SK-N-SH (cell line): ENCODE results near the gene TRHDE. TPM values are rescaled to one million over a fixed set of nuclear protein-coding genes. Genes with fewer than 3 reads are reported as not detected.
"Not testable (repeated sequence)": the region's sequence is repeated elsewhere in the genome, so short reads cannot be mapped to it uniquely, and the experiment has no call there.

Source experiments
- CTCF ChIA-PET: fragments of 300-600, 350-600 bp; formaldehyde crosslinking; extraction: SDS; loops from one replicate; lab custom pipeline; 2021; lab: Yijun Ruan, JAX
- POLR2A ChIA-PET: fragments of 350-600 bp; sonication (Branson Sonifier 250); formaldehyde crosslinking; extraction: SDS; loops from one replicate; lab custom pipeline; 2020; ENCODE audit warnings: antibody characterized with exemption, inconsistent platforms; lab: Yijun Ruan, JAX
- DNase-seq: peaks from one replicate; pipeline ENCODE4 v3.0.0; 2012
- H2AFZ ChIP-seq: fragments of 200-600 bp; sonication (generic); 2 replicates; pipeline ENCODE4 v1.8.1; 2016; ENCODE audit warnings: antibody characterized with exemption, mild to moderate bottlenecking, low read depth
- H3F3A ChIP-seq: fragments of 200-600 bp; sonication (generic); replicated peaks from 2 replicates; pipeline ENCODE3; 2016; ENCODE audit warnings: antibody characterized with exemption, mild to moderate bottlenecking; ENCODE audit not compliant: insufficient read depth
- H3K27ac ChIP-seq, 2 experiments: fragments of 200-500 bp in 1 of 2; fragments of 200-600 bp in 1 of 2; sonication (Bioruptor generic) in 1 of 2; sonication (generic), shearing (Covaris generic) in 1 of 2; 2 replicates each; pipeline versions ENCODE4 v1.5.1 to v1.6.1; 2014 to 2016; ENCODE audit warnings: low read depth in 2 of 2, inconsistent platforms in 1 of 2, low read length in 1 of 2, mild to moderate bottlenecking in 1 of 2, mixed read lengths in 1 of 2
- H3K27me3 ChIP-seq: fragments of 200-600 bp; sonication (generic), shearing (Covaris generic); 2 replicates; pipeline ENCODE4 v1.6.1; 2016; ENCODE audit warnings: mixed run types; ENCODE audit not compliant: insufficient read depth
- H3K36me3 ChIP-seq, 2 experiments: fragments of 200-500 bp in 1 of 2; fragments of 200-600 bp in 1 of 2; sonication (Bioruptor generic) in 1 of 2; sonication (generic) in 1 of 2; replicated peaks in 1 of 2; 2 replicates each; pipeline versions ENCODE3 to v1.5.1; 2014 to 2016; ENCODE audit warnings: low read length in 1 of 2, mild to moderate bottlenecking in 1 of 2; ENCODE audit not compliant: insufficient read depth in 2 of 2, control insufficient read depth in 1 of 2
- H3K4me1 ChIP-seq, 2 experiments: fragments of 200-500 bp in 1 of 2; fragments of 200-600 bp in 1 of 2; sonication (Bioruptor generic) in 1 of 2; sonication (generic), shearing (Covaris generic) in 1 of 2; 2 replicates each; pipeline versions ENCODE4 v1.5.1 to v1.6.1; 2014 to 2016; ENCODE audit warnings: low read depth in 1 of 2, low read length in 1 of 2, mixed run types in 1 of 2; ENCODE audit not compliant: insufficient read depth in 2 of 2, control insufficient read depth in 1 of 2
- H3K4me2 ChIP-seq: fragments of 200-600 bp; sonication (generic), shearing (Covaris generic); 2 replicates; pipeline ENCODE4 v1.6.1; 2017; ENCODE audit warnings: mixed run types
- H3K4me3 ChIP-seq, 2 experiments: fragments of 200-500 bp in 1 of 2; fragments of 200-600 bp in 1 of 2; sonication (Bioruptor generic) in 1 of 2; sonication (generic), shearing (Covaris generic) in 1 of 2; 2 replicates each; pipeline versions ENCODE4 v1.5.1 to v1.8.1; 2014 to 2016; ENCODE audit warnings: low read depth in 2 of 2, inconsistent platforms in 1 of 2, low read length in 1 of 2, mild to moderate bottlenecking in 1 of 2, mixed read lengths in 1 of 2, moderate library complexity in 1 of 2
- H3K79me2 ChIP-seq: fragments of 200-600 bp; sonication (generic); 2 replicates; pipeline ENCODE4 v1.8.1; 2017; ENCODE audit warnings: mild to moderate bottlenecking; ENCODE audit not compliant: insufficient read depth
- H3K9ac ChIP-seq: fragments of 200-600 bp; sonication (generic); 2 replicates; pipeline ENCODE4 v1.6.1; 2017; ENCODE audit warnings: mixed run types
- H3K9me2 ChIP-seq: fragments of 200-600 bp; sonication (generic); 2 replicates; pipeline ENCODE4 v1.6.1; 2017; ENCODE audit warnings: mixed run types
- H3K9me3 ChIP-seq: fragments of 200-600 bp; sonication (generic); 2 replicates; pipeline ENCODE4 v1.6.1; 2017; ENCODE audit warnings: mixed run types, mild to moderate bottlenecking, moderate library complexity
- H4K20me1 ChIP-seq: fragments of 200-600 bp; sonication (generic); 2 replicates; pipeline ENCODE4 v1.6.1; 2017; ENCODE audit warnings: mild to moderate bottlenecking, mixed run types; ENCODE audit not compliant: insufficient read depth
- CTCF ChIP-seq: fragments of 200-600 bp; sonication (generic); IDR thresholded peaks from 2 replicates; pipeline ENCODE4 v1.6.1; 2017; ENCODE audit warnings: antibody characterized with exemption, mild to moderate bottlenecking, moderate library complexity
- EP300 ChIP-seq, 2 experiments: IDR thresholded peaks; 2 replicates each; pipeline versions ENCODE4 v1.4.0 to v1.6.1; 2012; ENCODE audit warnings: borderline replicate concordance in 1 of 2, low read depth in 1 of 2, low read length in 1 of 2
- FOXM1 ChIP-seq: IDR thresholded peaks from 2 replicates; pipeline ENCODE4 v1.4.0; 2012; ENCODE audit warnings: low read depth, mild to moderate bottlenecking
- GATA2 ChIP-seq: sonication (generic); formaldehyde crosslinking; IDR thresholded peaks from 2 replicates; pipeline ENCODE4 v1.5.0; 2020; ENCODE audit warnings: mild to moderate bottlenecking, missing genetic modification reagents
- MAX ChIP-seq: IDR thresholded peaks from 2 replicates; pipeline ENCODE4 v1.4.0; 2012; ENCODE audit warnings: low read depth
- NRF1 ChIP-seq: IDR thresholded peaks from 2 replicates; pipeline ENCODE4 v1.6.1; 2012; ENCODE audit warnings: low read depth, mild to moderate bottlenecking, low read length
- REST ChIP-seq: IDR thresholded peaks from 2 replicates; pipeline ENCODE4 v1.6.1; 2012; ENCODE audit warnings: mild to moderate bottlenecking, low read depth, low read length, moderate library complexity
- SMC3 ChIP-seq: IDR thresholded peaks from 2 replicates; pipeline ENCODE4 v1.6.1; 2012; ENCODE audit warnings: low read depth, low read length, improper control_type of control experiment
- TEAD4 ChIP-seq: IDR thresholded peaks from 2 replicates; pipeline ENCODE4 v1.4.0; 2012; ENCODE audit warnings: mild to moderate bottlenecking, borderline replicate concordance; ENCODE audit not compliant: insufficient read depth
- YY1 ChIP-seq: IDR thresholded peaks from 2 replicates; pipeline ENCODE4 v1.4.0; 2012; ENCODE audit warnings: low read depth, mild to moderate bottlenecking
- WGBS: methylation state at CpG from one replicate; pipeline ENCODE4 v1.1.6; 2017; ENCODE audit warnings: low lambda C conversion rate; 5-methylcytosine and 5-hydroxymethylcytosine counted together
- polyA plus RNA-seq, 3 experiments: library from polyadenylated mRNA; depleted of rRNA; stranded (reverse); fragments of >200 nt; gene quantifications; 2 replicates each; pipeline ENCODE4 v1.2.3, GENCODE V29; 2012

Gene TRHDE
- polyA plus RNA-seq, 1 of the 3 experiments (the other 2 are of a cell fraction) = 0.46 TPM

GRCh38 chr12:72520044-72520678 lies 248.0 kb downstream of the TRHDE start:
- H3K36me3 ChIP-seq, H3K9ac ChIP-seq, DNase-seq, H4K20me1 ChIP-seq, H3K9me2 ChIP-seq, H3F3A ChIP-seq, POLR2A ChIA-PET, H3K27me3 ChIP-seq, CTCF ChIA-PET, H3K27ac ChIP-seq, H3K4me2 ChIP-seq, H2AFZ ChIP-seq, H3K4me1 ChIP-seq, H3K9me3 ChIP-seq, H3K4me3 ChIP-seq, H3K79me2 ChIP-seq: not testable (repeated sequence)
- 69% methylated on average over 19 of the region's 27 CpGs for WGBS

GRCh38 chr12:72521326-72521725 lies 249.2 kb downstream of the TRHDE start:
- Histone ChIP-seq H2AFZ (no peak overlapping the region), H3K9ac (no peak overlapping the region), H3K4me3 (no peak overlapping the region), H3K27ac (no peak overlapping the region), H3K9me2 (no peaks in the 10 kb centered on the region), H3K79me2 (no peaks in the 10 kb centered on the region), H3K9me3 (no peaks in the 10 kb centered on the region), H3K27me3 (no peaks in the 10 kb centered on the region), H3K4me1 (no peaks in the 10 kb centered on the region; a peak in 1 of 4 replicates), H3K4me2 (no peak overlapping the region), H4K20me1 (no peaks in the 10 kb centered on the region), H3K36me3 (no peaks in the 10 kb centered on the region), H3F3A (no peaks in the 10 kb centered on the region)
- POLR2A ChIA-PET = no interaction called here
- CTCF ChIA-PET = interaction anchor here (0.5 kb wide), 1 partner anchor 23 kb away, joined by 3 read pairs; no protein-coding TSS in a partner anchor
- WGBS = 18% methylated on average over 3 of the region's 3 CpGs
- TF ChIP-seq MAX (no peak), GATA2 (CRISPR knock-in tag) (no peak), CTCF (no peak), YY1 (no peak), TEAD4 (no peak)
- no peak for DNase-seq

GRCh38 chr12:72522411-72522810 lies 250.2 kb downstream of the TRHDE start:
- no peak for DNase-seq
- ChIA-PET POLR2A (no interaction called here), CTCF (no interaction called here)
- no peak overlapping the region for H2AFZ ChIP-seq
- 33% methylated on average over 1 of the region's 1 CpG for WGBS
- H3K4me2 ChIP-seq = no peak overlapping the region
- no peak overlapping the region for H3K9ac ChIP-seq
- no peak overlapping the region for H3K4me3 ChIP-seq
- H3K36me3 ChIP-seq = no peaks in the 10 kb centered on the region
- H4K20me1 ChIP-seq = no peaks in the 10 kb centered on the region
- no peaks in the 10 kb centered on the region for H3F3A ChIP-seq
- H3K79me2 ChIP-seq = no peaks in the 10 kb centered on the region
- H3K9me3 ChIP-seq = no peaks in the 10 kb centered on the region
- no peaks in the 10 kb centered on the region; a peak in 1 of 4 replicates for H3K4me1 ChIP-seq
- no peak overlapping the region for H3K27ac ChIP-seq
- no peaks in the 10 kb centered on the region for H3K9me2 ChIP-seq
- H3K27me3 ChIP-seq = no peaks in the 10 kb centered on the region
- TF ChIP-seq YY1 (no peak), SMC3 (no peak), EP300 (IDR thresholded peaks at IDR 0.05; ENCODE audit: borderline replicate concordance in 1 of 2, low read depth in 1 of 2, low read length in 1 of 2) (no peak), CTCF (no peak), REST (no peak), NRF1 (no peak), FOXM1 (no peak), MAX (no peak)
